Activated naive CD8-positive, alpha-beta T cell treated with anti-CD3 and anti-CD28 coated beads, Interleukin-2, amount 50 U/mL, for 16 hours (primary cell): ENCODE measurements around the gene CCDC63.

Experiments
- DNase-seq: peaks from one replicate; pipeline ENCODE4 v3.0.0-alpha.2; 2020; ENCODE audit warnings: low read depth, low spot score

Gene CCDC63

GRCh38 chr12:110846615-110847566 is at the start of gene CCDC63:
Gene CCDC63, plus strand, starts transcription at chr12:110846987. Its CDS starts 5,968 bp downstream, at chr12:110852955.
- DNase-seq = no peak

DNA sequence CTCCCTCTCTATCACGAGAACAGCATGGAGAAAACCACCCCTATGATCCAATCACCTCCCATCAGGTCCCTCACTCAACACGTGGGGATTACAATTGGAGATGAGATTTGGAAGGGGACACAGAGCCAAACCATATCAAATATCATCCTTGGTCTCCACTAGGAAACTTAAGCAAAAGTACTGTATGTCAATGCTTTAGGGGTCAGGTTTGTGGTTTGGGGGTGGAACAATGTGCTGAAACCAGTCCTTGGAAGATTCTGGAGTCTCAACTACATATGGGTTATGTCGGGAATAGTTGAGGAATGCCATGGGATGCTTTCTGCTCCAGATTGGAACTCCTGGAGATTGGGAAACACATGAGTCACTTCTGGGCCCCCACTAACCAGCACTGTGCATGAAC is 48.3 kb upstream of the CCDC63 start:
- no peak for DNase-seq

GRCh38 chr12:110802489-110802888 is 44.3 kb upstream of the CCDC63 start:
- DNase-seq = no peak

GRCh38 chr12:110804406-110804805 is 42.4 kb upstream of the CCDC63 start:
- no peak for DNase-seq

DNA sequence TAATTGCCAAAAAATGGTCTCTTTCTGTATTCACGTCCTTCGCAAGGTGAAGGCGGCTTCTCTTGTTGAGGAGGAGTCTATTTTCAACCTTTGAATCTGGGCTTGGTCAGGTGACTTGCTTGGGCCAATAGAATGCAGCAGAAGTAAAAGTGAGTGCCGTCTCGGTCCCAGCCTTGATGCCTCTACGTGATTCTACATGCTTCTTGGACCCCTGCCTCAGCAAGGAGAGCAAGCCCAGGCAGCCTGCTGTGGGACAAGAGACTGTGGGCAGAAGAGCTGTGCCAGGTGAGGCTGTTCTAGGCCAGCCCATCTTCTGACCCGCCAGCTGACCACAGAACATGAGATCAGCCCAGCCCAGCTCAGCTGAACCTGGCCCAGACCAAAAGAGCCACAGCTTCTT is 39.1 kb upstream of the CCDC63 start:
- DNase-seq = no peak

DNA sequence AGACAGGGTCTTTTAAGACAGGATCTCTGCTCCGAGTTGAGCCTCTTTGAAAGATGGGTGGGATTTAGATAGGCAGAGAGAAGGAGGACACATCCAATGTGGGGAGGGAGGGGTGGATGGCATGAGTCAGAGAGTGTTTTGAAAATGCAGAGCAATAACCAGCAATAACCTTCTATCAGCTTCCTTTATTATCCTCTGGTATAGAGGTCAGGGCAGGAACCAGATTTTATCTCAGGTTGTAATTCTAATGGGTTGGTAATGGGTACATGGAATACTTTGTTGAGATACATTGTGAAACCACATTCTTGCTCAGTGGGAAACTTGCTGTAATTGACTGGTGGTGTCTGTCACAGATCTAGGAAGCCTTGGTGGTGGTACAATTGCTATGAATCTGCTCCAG is 37.6 kb upstream of the CCDC63 start:
- no peak for DNase-seq

- no peak for DNase-seq
These were observed 34.8 kb upstream of the CCDC63 start for GRCh38 chr12:110811972-110812371.

GRCh38 chr12:110813285-110813684 is 33.5 kb upstream of the CCDC63 start:
- no peak for DNase-seq

DNA sequence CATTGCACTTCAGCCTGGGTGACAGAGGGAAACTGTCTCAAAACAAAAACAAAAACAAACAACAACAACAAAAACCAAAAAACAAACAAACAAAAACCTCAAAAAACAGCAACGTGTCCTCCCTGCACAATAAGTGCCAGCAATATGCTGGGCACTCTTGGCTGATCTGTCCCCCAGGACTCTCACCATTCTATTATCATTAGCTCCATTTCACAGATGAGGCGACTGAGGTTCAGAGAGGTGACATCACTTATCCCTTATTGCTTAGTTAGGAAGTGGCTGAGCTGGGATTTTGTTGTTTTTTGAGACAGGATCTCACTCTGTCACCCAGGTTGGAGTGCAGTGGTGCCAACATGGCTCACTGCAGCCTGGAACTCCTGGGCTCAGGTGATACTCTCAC is 33.0 kb upstream of the CCDC63 start:
- no peak for DNase-seq

DNA sequence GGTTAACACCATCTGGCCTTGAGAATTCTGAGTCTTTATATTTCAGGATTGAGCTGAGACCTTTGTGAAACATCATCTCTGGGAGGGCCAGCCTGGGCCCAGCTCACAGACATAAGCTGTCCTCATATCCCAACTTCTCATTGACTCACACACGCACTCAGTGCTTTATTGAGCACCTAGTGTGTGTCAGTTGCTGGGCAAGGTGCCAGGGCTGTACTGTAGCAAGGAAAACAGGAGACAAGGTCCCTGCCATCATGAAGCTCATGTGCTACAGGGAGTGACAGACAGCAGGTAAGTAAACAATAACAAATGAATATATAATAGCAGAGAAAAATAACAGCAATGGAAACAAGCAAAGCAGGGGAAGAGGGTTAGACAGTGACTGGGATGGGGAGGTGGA is 30.5 kb upstream of the CCDC63 start:
- DNase-seq = no peak

DNA sequence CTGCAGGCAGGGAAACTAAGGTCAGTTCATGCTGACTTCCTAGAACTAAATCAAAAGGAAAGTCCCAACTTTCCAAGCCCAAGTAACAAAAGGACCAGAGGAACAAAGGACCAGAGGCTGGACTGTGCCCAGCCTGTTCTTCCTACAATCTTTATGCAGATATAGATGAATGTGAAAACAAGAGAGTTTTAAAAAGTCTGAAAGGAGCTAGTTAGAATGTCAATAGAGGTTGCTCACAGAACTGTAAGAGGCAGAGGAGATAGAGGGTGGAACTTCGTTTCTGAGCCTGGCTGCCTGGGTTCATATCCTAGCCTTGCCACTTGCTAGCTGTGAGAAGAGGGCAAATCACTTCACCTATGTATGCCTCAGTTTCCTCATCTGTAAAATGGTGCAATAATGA is 30.0 kb upstream of the CCDC63 start:
- no peak for DNase-seq

DNA sequence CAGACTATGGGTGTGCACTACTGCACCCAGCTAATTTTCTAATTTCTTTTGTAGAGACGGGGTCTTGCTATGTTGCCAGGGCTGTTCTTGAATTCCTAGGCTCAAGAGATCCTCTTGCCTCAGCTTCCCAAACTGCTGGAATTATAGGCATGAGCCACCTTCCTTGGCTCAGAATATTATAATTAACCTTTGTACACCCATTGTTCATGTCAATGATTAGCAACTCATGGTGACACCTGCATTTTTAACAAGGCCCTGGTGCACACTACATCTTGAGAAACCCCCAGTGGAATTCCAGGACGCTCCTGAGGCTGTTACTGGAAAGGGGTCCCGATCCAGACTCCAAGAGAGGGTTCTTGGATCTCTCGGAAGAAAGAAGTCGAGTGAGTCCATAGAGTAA is 28.3 kb upstream of the CCDC63 start:
- no peak for DNase-seq

- DNase-seq = no peak
These were observed 27.6 kb upstream of the CCDC63 start for GRCh38 chr12:110819150-110819549.

DNA sequence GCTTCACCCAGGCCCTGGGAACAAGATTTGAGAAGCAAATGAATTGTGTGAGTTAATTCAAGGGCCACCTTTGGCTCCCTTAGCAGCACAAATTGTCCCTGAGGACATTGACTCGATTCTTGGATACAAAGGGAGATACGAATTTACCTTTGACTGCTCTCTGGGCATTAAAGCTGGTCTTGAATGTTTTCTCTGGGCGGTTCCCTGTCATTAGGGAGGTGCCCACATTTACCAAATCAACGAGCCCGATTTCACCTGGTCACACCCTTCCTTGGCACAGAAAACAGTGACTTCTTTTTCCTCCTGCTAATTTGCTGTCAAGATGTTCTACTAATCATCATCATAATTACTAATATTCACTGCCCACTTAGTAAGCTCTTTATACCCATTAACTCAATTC is 27.1 kb upstream of the CCDC63 start:
- no peak for DNase-seq

DNA sequence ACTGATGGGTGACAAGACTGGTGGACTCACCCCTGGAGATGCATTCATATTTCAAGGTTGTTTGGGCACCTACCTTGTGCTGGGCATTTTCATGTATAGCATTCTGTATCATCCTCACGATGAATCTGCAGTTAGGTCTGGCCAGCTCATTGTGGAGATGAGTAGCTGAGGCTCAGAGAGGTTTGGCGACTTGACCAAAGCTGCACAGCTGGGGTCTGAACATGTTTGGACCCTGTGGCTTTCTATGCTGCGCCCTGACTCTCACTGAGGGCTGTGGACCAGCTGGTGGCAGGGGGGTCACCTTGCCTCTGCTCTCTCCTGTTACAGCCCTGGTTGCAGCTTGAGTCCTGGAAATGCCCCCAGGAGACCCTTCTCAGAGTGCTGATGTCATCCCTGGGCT is 24.9 kb upstream of the CCDC63 start:
- DNase-seq = no peak

DNA sequence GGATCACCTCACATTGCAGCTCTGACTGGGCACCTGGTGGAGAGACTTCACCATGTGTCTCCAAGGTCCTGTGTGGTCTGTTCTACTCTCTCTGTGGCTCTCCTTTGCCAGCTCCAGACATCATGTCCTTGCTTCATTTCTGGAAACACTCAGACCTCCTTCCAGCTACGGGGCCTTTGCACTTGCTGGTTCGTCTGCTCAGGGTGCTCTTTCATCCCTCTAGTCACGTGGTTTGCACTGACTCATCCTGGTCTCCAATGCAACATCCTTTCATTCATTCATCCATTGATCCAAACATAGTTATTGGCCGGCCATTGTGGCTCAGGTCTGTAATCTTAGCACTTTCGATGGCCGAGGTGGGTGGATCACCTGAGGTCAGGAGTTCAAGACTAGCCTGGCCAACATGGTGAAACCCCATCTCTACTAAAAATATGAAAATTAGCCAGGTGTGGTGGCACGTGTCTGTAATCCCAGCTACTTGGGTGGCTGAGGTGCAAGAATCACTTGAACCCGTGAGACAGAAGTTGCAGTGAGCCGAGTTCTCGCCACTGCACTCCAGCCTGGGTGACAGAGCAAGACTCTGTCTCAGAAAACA is 23.9 kb upstream of the CCDC63 start:
- no peak for DNase-seq

GRCh38 chr12:110824342-110824741 is 22.4 kb upstream of the CCDC63 start:
- DNase-seq = no peak

GRCh38 chr12:110825530-110825929 is 21.3 kb upstream of the CCDC63 start:
- DNase-seq = no peak

GRCh38 chr12:110826592-110827200 is 20.1 kb upstream of the CCDC63 start:
- DNase-seq = peak; percentile 76

DNA sequence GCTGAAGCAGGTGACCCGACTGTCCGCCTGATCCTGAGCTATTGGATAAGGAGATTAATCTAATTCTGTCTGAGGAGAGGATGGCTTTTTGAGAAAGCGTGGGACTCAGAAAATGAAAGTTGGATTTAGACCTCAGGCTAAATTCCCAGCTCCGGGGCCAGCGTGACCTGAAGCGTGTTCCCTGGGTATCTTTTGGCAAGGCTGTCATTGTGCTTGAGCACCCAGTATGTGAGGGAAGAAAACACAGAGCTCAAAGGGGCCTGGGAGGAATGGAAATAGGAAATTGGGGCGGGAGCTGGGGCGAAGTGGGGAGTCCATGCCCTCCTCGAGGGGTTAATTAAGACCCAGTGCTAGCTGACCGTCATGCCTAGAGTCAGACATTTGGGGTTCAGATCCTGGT is 17.5 kb upstream of the CCDC63 start:
- DNase-seq = no peak

GRCh38 chr12:110836291-110836690 is 10.5 kb upstream of the CCDC63 start:
- no peak for DNase-seq

DNA sequence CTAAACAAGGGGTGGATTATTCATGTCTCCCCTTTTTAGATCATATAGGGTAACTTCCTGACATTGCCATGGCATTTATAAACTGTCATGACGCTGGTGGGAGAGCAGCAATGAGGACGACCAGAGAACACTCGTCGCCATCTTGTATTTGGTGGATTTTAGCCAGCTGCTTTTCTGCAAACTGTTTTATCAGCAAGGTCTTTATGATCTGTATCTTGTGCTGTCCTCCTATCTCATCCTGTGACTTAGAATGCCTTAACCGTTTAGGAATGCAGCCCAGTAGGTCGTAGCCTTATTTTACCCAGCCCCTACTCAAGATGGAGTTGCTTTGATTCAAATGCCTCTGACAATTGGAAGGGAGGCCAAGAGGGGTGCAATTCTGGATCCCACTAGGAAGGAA is 5.8 kb upstream of the CCDC63 start:
- no peak for DNase-seq

DNA sequence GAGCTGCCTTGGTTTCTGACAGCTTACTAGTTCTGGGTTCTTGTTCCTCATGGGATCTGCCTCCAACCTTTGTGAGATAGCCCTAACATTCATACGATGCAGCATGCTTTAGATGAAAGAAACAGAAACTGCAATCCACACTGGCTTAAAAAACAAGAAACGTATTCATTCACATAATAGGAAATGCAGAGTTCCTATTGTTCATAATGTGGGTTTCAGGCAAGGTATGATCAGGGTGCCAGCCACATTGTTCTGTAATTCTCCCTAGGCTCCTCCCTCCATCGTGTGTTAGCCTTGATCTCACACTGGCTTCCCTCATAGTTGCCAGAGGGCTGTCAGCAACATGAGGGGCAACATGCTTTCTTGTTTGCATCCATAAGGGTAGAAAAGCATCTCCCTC is 2.7 kb upstream of the CCDC63 start:
- no peak for DNase-seq
